Endodermal cell (in vitro differentiated cells): ENCODE results near the gene LGR4. TPM values are rescaled to one million over a fixed set of nuclear protein-coding genes. Genes with fewer than 3 reads are reported as not detected.

Experiments used
- DNase-seq: peaks from one replicate; pipeline ENCODE4 v3.0.0-alpha.2; 2017
- H3K27ac ChIP-seq: 2 replicates; pipeline ENCODE4 v1.5.1; 2013; ENCODE audit warnings: mild to moderate bottlenecking, low read depth, low read length, moderate library complexity
- H3K27me3 ChIP-seq: 2 replicates; pipeline ENCODE4 v1.6.1; 2013; ENCODE audit warnings: mild to moderate bottlenecking, low read length, moderate library complexity; ENCODE audit not compliant: insufficient read depth, control insufficient read depth, poor library complexity, severe bottlenecking
- H3K36me3 ChIP-seq: 2 replicates; pipeline ENCODE4 v1.7.0; 2013; ENCODE audit warnings: mild to moderate bottlenecking, low read length, moderate library complexity; ENCODE audit not compliant: control insufficient read depth, insufficient read depth
- H3K4me1 ChIP-seq: one replicate; pipeline ENCODE4 v1.7.0; 2013; ENCODE audit warnings: low read length; ENCODE audit not compliant: control insufficient read depth, insufficient read depth
- H3K4me3 ChIP-seq: 2 replicates; pipeline ENCODE4 v1.5.1; 2013; ENCODE audit warnings: mild to moderate bottlenecking, low read length, moderate library complexity
- H3K9ac ChIP-seq: 2 replicates; pipeline ENCODE4 v1.6.1; 2013; ENCODE audit warnings: mild to moderate bottlenecking, low read length, moderate library complexity; ENCODE audit not compliant: poor library complexity, severe bottlenecking; ENCODE audit errors: extremely low read depth
- H3K9me3 ChIP-seq: 2 replicates; pipeline ENCODE4 v1.6.1; 2013; ENCODE audit warnings: mild to moderate bottlenecking, low read length, moderate library complexity; ENCODE audit not compliant: control insufficient read depth
- H3K27ac Mint-ChIP-seq: 2 replicates; pipeline ENCODE4 v1.8.0; 2020; ENCODE audit warnings: mixed read lengths
- H3K27me3 Mint-ChIP-seq: 2 replicates; pipeline ENCODE4 v1.8.0; 2021; ENCODE audit warnings: mild to moderate bottlenecking, mixed read lengths; ENCODE audit not compliant: insufficient read depth
- H3K36me3 Mint-ChIP-seq: 2 replicates; pipeline ENCODE4 v1.8.0; 2020; ENCODE audit warnings: low read depth, mixed read lengths
- H3K4me1 Mint-ChIP-seq: 2 replicates; pipeline ENCODE4 v1.8.0; 2020; ENCODE audit warnings: mixed read lengths
- H3K4me3 Mint-ChIP-seq: 2 replicates; pipeline ENCODE4 v1.8.0; 2020; ENCODE audit warnings: mild to moderate bottlenecking, moderate library complexity, mixed read lengths
- H3K9me3 Mint-ChIP-seq: 2 replicates; pipeline ENCODE4 v1.8.0; 2020; ENCODE audit warnings: mild to moderate bottlenecking, mixed read lengths
- WGBS, 2 experiments: methylation state at CpG; one replicate each; pipeline versions ENCODE4 v1.1.5 to v1.1.7; 2013; ENCODE audit warnings: missing lambda C conversion rate in 2 of 2, mixed read lengths in 1 of 2; ENCODE audit not compliant: insufficient coverage in 1 of 2, insufficient read length in 1 of 2; 5-methylcytosine and 5-hydroxymethylcytosine counted together
- total RNA-seq, 2 donors: library from RNA; stranded (reverse); fragmentation: NEBNext Ultra II Directional in 1 of 2; extraction: Animal tissue kit (Norgen Biotek cat#: 25700) in 1 of 2; gene quantifications; 2 replicates in 1 of 2; 3 replicates in 1 of 2; pipeline ENCODE4 v1.2.1, GENCODE V29; 2021
- TF ChIP-seq, protein P1 (sequence below): fragments of 200-600 bp; sonication (generic); conservative IDR thresholded peaks from 2 replicates; pipeline ENCODE4 v1.5.0; 2021; ENCODE audit warnings: antibody characterized with exemption, mild to moderate bottlenecking

Gene LGR4
- total RNA-seq, 2 donors from 2014 or later: 73.7 to 75.6 TPM

GRCh38 chr11:27355575-27356104 lies 117.0 kb downstream of the LGR4 start:
- 78 to 98% methylated on average over 1 to 3 of the region's 3 CpGs for WGBS, 2 experiments

GRCh38 chr11:27354359-27354965 lies 118.1 kb downstream of the LGR4 start:
- Histone ChIP-seq H3K9ac (no peak overlapping the region), H3K4me1 (peaks cover 2% of the 10 kb centered on the region), H3K9me3 (no peaks in the 10 kb centered on the region), H3K36me3 (peaks cover 9% of the 10 kb centered on the region), H3K4me3 (no peak overlapping the region), H3K27me3 (no peaks in the 10 kb centered on the region), H3K27ac (no peak overlapping the region)
- DNase-seq: no peak
- H3K36me3 Mint-ChIP-seq: peaks cover 18% of the 10 kb centered on the region
- TF ChIP-seq, protein P1, sequence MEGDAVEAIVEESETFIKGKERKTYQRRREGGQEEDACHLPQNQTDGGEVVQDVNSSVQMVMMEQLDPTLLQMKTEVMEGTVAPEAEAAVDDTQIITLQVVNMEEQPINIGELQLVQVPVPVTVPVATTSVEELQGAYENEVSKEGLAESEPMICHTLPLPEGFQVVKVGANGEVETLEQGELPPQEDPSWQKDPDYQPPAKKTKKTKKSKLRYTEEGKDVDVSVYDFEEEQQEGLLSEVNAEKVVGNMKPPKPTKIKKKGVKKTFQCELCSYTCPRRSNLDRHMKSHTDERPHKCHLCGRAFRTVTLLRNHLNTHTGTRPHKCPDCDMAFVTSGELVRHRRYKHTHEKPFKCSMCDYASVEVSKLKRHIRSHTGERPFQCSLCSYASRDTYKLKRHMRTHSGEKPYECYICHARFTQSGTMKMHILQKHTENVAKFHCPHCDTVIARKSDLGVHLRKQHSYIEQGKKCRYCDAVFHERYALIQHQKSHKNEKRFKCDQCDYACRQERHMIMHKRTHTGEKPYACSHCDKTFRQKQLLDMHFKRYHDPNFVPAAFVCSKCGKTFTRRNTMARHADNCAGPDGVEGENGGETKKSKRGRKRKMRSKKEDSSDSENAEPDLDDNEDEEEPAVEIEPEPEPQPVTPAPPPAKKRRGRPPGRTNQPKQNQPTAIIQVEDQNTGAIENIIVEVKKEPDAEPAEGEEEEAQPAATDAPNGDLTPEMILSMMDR: no peak
- H3K27ac Mint-ChIP-seq: no peak overlapping the region
- H3K27me3 Mint-ChIP-seq: no peaks in the 10 kb centered on the region
- 93% methylated on average over 5 of the region's 5 CpGs; no CpG with 5 or more reads in 1 of the 2 experiments for WGBS, 2 experiments
- H3K9me3 Mint-ChIP-seq: no peaks in the 10 kb centered on the region
- H3K4me1 Mint-ChIP-seq: peaks cover 27% of the 10 kb centered on the region
- no peak overlapping the region for H3K4me3 Mint-ChIP-seq

More at GRCh38 chr11:27355575-27356104, 117.0 kb downstream of the LGR4 start:
- no peak overlapping the region for H3K27ac ChIP-seq
- DNase-seq: no peak
- no peak overlapping the region for H3K9ac ChIP-seq
- TF ChIP-seq, protein P1: no peak
- H3K36me3 ChIP-seq: peaks cover 4% of the 10 kb centered on the region
- Mint-ChIP-seq H3K4me3 (no peak overlapping the region), H3K27ac (no peak overlapping the region), H3K9me3 (no peaks in the 10 kb centered on the region), H3K4me1 (peaks cover 22% of the 10 kb centered on the region), H3K27me3 (no peaks in the 10 kb centered on the region), H3K36me3 (peaks cover 18% of the 10 kb centered on the region)
- no peaks in the 10 kb centered on the region for H3K27me3 ChIP-seq
- no peak overlapping the region for H3K4me3 ChIP-seq
- H3K4me1 ChIP-seq: no peaks in the 10 kb centered on the region
- H3K9me3 ChIP-seq: no peaks in the 10 kb centered on the region

DNA sequence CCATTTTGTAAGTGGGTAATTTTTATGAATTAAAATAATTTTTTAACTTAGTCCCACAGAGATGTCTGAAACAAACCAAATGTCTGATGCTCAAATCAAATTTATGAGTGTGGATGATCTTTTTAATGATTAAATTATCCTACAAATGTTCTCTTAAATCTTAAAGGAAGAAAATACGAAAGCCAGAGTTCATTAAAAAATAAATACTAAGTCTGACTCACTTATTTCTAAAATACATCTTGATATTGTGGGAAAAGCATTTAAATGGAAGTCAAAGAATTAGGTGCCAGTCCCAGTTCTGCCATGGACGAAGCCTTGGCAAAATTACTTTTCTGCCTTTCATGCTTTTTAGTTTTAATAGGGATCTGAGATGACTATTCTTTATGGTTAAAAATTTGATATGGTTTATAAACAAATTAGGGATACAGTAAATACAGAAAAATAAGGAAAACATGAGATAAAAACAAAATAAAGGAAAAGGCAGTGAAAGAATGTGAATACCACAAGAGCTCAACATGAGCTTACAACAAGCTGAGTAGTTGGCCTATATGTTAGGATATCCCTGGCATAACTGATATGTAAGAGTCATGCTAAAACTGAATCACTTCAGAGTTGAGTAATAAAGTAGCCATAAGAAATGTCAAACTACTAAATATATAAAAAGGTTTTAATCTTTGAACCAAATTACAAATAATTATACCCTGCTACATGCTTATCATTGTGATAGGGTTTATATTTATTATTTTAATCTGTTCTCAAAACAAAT lies 118.8 kb downstream of the LGR4 start:
- Mint-ChIP-seq H3K9me3 (no peaks in the 10 kb centered on the region), H3K27ac (no peak overlapping the region), H3K36me3 (peaks cover 18% of the 10 kb centered on the region), H3K4me1 (peaks cover 25% of the 10 kb centered on the region), H3K4me3 (no peak overlapping the region), H3K27me3 (no peaks in the 10 kb centered on the region)
- 86 to 96% methylated on average over 1 of the region's 2 CpGs for whole genome bisulfite sequencing, 2 experiments
- no peaks in the 10 kb centered on the region for H3K27me3 ChIP-seq
- TF ChIP-seq, protein P1: no peak
- H3K36me3 ChIP-seq: peaks cover 10% of the 10 kb centered on the region
- no peak overlapping the region for H3K9ac ChIP-seq
- H3K27ac ChIP-seq: no peak overlapping the region
- no peak for DNase-seq
- no peak overlapping the region for H3K4me3 ChIP-seq
- no peaks in the 10 kb centered on the region for H3K9me3 ChIP-seq
- H3K4me1 ChIP-seq: peaks cover 7% of the 10 kb centered on the region
